Measurements from ENCODE around the gene MAN1A1. TPM values are rescaled to one million over a fixed set of nuclear protein-coding genes. Genes with fewer than 3 reads are reported as not detected.
A peak's percentile ranks its signal among the peaks of the same experiment; 100 is the strongest.

The MAN1A1 gene
- total RNA-seq, 6 experiments from 2014 or later = 109 to 191 (median 139) TPM

DNA sequence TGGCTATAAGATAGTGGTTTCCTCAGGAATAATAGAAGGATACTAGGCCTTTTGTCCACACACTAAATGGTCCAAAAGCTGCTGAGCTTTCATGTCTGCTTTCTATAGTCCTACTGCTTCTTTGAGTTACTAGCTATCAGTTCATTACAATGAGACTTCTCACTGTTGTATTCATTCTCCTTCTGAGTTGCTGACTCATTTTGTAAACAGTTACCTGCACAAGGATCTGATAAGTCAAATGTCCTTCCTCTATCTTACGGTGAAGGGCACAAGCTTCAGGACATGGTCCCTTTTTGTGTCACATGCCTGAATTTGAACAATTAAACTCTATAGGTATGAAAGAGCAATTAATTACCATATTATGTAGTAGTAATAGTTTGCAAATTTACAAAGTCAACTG is 90.5 kb downstream of the MAN1A1 start:
- H3K9me3 ChIP-seq = no peaks in the 10 kb centered on the region
- TF ChIP-seq, protein P1, sequence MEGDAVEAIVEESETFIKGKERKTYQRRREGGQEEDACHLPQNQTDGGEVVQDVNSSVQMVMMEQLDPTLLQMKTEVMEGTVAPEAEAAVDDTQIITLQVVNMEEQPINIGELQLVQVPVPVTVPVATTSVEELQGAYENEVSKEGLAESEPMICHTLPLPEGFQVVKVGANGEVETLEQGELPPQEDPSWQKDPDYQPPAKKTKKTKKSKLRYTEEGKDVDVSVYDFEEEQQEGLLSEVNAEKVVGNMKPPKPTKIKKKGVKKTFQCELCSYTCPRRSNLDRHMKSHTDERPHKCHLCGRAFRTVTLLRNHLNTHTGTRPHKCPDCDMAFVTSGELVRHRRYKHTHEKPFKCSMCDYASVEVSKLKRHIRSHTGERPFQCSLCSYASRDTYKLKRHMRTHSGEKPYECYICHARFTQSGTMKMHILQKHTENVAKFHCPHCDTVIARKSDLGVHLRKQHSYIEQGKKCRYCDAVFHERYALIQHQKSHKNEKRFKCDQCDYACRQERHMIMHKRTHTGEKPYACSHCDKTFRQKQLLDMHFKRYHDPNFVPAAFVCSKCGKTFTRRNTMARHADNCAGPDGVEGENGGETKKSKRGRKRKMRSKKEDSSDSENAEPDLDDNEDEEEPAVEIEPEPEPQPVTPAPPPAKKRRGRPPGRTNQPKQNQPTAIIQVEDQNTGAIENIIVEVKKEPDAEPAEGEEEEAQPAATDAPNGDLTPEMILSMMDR (IDR thresholded peaks at IDR 0.05) = no peak
- no peak for TF ChIP-seq POLR2A (IDR thresholded peaks at IDR 0.05)
- H3K36me3 ChIP-seq = no peaks in the 10 kb centered on the region
- H3K27ac ChIP-seq = no peak overlapping the region
- H3K27me3 ChIP-seq = no peaks in the 10 kb centered on the region
- H3K4me1 ChIP-seq = peaks cover 0 to 31% (median 6%) of the 10 kb centered on the region in 4 donors
- intact Hi-C loops (cut with DNase I) = no loop called here
- 25% methylated on average over 1 of the region's 1 CpG for WGBS (ENCODE audit: insufficient coverage, low coverage, low lambda C conversion rate, missing lambda C conversion rate)
- no peak for DNase-seq
- ATAC-seq = peak in 2 of 4 donors; percentile 21 to 45
- no peak overlapping the region for H3K4me3 ChIP-seq

DNA sequence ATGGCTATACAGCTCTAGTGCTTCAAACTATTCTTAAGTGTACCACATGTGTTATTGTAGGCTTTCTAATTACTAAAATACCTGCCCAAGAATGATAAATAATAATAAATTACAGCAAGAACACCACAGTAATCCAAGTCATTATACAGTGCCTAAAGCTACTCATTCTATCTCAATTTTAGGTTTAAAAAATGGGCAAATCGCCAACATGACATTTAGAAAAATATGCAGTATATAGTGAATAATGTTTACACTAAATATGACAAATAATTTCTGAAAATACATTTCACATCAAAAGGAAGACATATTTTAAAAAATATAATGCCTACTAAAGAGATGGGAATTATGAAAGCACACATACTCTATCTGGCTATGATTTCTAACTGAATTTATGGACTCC is 91.8 kb downstream of the MAN1A1 start:
- intact Hi-C loops (cut with DNase I) = no loop called here

DNA sequence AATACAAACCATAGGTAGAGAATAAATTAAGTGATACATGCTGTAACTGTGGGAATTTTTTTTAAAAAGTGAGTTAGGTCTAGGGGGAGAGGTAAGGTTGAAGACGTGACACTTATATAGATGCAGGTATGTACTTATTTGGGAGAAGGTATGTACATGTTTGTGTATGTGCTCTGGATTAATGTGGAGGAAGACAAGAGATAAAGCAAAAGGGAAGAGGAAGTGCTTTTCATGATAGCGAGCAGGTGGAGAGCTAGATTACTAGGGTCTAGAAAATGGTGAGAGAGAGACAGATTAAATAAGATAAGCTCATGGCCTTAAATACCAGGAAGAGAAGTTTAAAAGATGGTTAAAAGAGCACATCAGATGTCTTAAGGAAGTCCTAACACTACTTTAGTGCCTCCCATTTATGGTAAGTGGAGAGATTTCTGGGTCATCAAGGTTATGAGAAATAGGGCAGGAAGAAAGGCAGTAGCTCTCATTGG is 92.5 kb downstream of the MAN1A1 start:
- ATAC-seq = no peak
- Histone ChIP-seq H3K4me1 (peaks cover 0 to 28% (median 6%) of the 10 kb centered on the region in 4 donors), H3K36me3 (no peaks in the 10 kb centered on the region), H3K27me3 (no peaks in the 10 kb centered on the region), H3K27ac (no peak overlapping the region), H3K9me3 (no peaks in the 10 kb centered on the region), H3K4me3 (no peak overlapping the region)
- WGBS (ENCODE audit: insufficient coverage, low coverage, low lambda C conversion rate, missing lambda C conversion rate) = 83% methylated on average over 2 of the region's 2 CpGs
- no peak for DNase-seq
- TF ChIP-seq, protein P1 (IDR thresholded peaks at IDR 0.05) = no peak
- TF ChIP-seq POLR2A (IDR thresholded peaks at IDR 0.05) = no peak
- intact Hi-C loops (cut with DNase I) = no loop called here

More for the DNA sequence above, 91.8 kb downstream of the MAN1A1 start:
- Histone ChIP-seq H3K4me1 (peaks cover 0 to 31% (median 6%) of the 10 kb centered on the region in 4 donors), H3K27me3 (no peaks in the 10 kb centered on the region), H3K4me3 (no peak overlapping the region), H3K9me3 (no peaks in the 10 kb centered on the region), H3K36me3 (no peaks in the 10 kb centered on the region), H3K27ac (no peak overlapping the region)
- TF ChIP-seq POLR2A (IDR thresholded peaks at IDR 0.05) = no peak
- TF ChIP-seq, protein P1 (IDR thresholded peaks at IDR 0.05) = no peak
- DNase-seq = no peak
- 94% methylated on average over 1 of the region's 1 CpG for WGBS (ENCODE audit: insufficient coverage, low coverage, low lambda C conversion rate, missing lambda C conversion rate)
- ATAC-seq = no peak

DNA sequence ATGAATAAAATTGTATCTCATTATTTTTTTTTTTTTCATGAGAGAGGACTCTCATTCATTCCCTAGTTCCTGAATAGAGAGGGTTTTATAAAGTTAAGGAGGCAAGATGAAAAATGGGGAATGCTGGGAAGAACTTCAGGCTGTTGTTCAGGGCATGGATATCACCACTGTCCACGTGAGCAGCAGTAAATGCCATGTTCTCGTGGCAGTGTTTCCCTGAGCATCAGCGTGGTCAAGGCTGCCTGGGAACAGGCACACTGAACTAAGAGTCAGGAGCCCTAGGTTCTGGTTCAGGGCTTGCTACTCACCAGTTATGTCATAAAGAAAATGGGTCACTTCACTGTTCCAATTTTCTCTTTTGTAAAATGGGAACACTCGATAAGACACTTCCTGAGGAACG is 93.2 kb downstream of the MAN1A1 start:
- Histone ChIP-seq H3K9me3 (no peaks in the 10 kb centered on the region), H3K27me3 (no peaks in the 10 kb centered on the region), H3K4me1 (peaks cover 0 to 22% (median 4%) of the 10 kb centered on the region in 4 donors), H3K36me3 (no peaks in the 10 kb centered on the region), H3K4me3 (no peak overlapping the region), H3K27ac (no peak overlapping the region)
- 67% methylated on average over 2 of the region's 5 CpGs for WGBS (ENCODE audit: insufficient coverage, low coverage, low lambda C conversion rate, missing lambda C conversion rate)
- intact Hi-C loops (cut with DNase I) = no loop called here
- ATAC-seq = peak in 1 of 4 donors; percentile 34
- DNase-seq = no peak
- TF ChIP-seq, protein P1 (IDR thresholded peaks at IDR 0.05) = no peak
- no peak for TF ChIP-seq POLR2A (IDR thresholded peaks at IDR 0.05)

DNA sequence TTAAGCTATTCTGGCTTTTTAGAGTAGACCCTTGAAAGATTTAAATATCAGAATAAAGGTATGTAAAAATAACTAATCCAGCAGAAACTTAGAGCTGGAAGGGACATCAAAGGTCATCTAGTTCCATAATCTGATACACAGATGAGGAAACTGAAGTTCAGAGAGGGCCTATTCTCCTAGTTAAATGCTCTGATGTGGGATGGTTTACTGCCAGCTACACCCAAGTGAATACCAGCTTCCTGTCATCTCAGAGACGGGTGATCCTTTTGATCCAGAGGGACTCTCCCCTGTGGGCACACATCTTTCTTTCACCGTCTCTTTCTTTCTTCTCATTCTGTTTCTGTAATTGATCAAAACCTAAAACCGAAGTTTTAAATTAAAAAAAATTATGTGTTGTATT is 94.1 kb downstream of the MAN1A1 start:
- Histone ChIP-seq H3K36me3 (no peaks in the 10 kb centered on the region), H3K4me3 (no peak overlapping the region), H3K27me3 (no peaks in the 10 kb centered on the region), H3K9me3 (no peaks in the 10 kb centered on the region), H3K4me1 (peaks cover 0 to 18% (median 3%) of the 10 kb centered on the region in 4 donors), H3K27ac (no peak overlapping the region)
- DNase-seq (no peak), ATAC-seq (no peak)
- no peak for TF ChIP-seq POLR2A (IDR thresholded peaks at IDR 0.05)
- TF ChIP-seq, protein P1 (IDR thresholded peaks at IDR 0.05) = no peak
- 98% methylated on average over 3 of the region's 3 CpGs for WGBS (ENCODE audit: insufficient coverage, low coverage, low lambda C conversion rate, missing lambda C conversion rate)
- intact Hi-C loops (cut with DNase I) = no loop called here

All from right lobe of liver (tissue), 6 donors.